HFF-Myc (cell line): ENCODE data around the gene RFC3.
"Not testable (repeated sequence)": the region's sequence is repeated elsewhere in the genome, so short reads cannot be mapped to it uniquely, and the experiment has no call there.

Experiments
- DNase-seq: peaks from one replicate; pipeline ENCODE4 v3.0.0-alpha.2; 2011; ENCODE audit warnings: low read depth; ENCODE audit errors: extremely low read depth
- H3K4me3 ChIP-seq: replicated peaks from 2 replicates; pipeline ENCODE4 v1.5.1; 2011; ENCODE audit warnings: low read depth, mild to moderate bottlenecking, control low read depth, low read length
- TF ChIP-seq, protein P1 (sequence below): IDR thresholded peaks from 2 replicates; pipeline ENCODE4 v1.5.1; 2012; ENCODE audit warnings: mild to moderate bottlenecking, low read depth, low read length, control low read depth; ENCODE audit errors: missing control alignments

RFC3 gene, protein sequence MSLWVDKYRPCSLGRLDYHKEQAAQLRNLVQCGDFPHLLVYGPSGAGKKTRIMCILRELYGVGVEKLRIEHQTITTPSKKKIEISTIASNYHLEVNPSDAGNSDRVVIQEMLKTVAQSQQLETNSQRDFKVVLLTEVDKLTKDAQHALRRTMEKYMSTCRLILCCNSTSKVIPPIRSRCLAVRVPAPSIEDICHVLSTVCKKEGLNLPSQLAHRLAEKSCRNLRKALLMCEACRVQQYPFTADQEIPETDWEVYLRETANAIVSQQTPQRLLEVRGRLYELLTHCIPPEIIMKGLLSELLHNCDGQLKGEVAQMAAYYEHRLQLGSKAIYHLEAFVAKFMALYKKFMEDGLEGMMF

DNA sequence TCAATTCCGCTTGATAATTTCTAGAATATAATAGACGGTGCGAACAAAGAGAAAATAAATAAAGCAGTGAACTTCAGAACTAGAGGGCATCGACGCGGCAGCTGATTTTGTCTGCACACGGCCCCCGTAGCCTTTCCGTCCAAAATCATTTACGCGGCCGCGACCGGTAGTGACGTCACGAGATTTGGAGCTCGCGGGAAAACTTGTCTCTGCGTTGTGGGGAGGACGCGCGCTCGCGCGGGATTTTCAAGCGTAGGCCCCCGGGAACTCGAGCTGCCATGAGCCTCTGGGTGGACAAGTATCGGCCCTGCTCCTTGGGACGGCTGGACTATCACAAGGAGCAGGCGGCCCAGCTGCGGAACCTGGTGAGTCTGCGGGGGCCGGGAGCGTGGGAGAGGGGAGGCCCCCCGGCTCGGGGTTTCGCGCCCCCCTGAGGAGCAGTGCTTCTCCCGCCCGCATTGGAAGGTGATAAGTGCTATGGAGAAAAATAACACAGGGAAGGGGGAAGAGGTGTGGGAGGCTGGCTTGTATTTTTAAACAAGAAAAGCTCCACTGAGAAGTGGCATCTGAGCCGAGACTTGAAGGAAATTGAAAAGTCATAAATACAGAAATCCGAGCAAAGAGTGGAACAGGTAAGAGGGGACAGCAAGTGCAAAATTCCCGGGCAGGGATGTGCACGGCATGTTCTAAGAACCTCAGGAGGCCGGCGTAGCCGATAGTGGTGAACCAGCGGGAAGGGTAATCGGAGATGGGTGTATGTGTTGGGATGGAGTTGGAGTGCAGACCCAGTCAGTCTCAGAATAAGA lies at the start of gene RFC3:
Gene RFC3, plus strand, starts transcription at position 249 of the 806 bp plus-strand sequence. Its CDS starts 30 bp downstream, at position 279.
- peak within 1 kb of the TSS; percentile 96 for H3K4me3 ChIP-seq
- TF ChIP-seq, protein P1, sequence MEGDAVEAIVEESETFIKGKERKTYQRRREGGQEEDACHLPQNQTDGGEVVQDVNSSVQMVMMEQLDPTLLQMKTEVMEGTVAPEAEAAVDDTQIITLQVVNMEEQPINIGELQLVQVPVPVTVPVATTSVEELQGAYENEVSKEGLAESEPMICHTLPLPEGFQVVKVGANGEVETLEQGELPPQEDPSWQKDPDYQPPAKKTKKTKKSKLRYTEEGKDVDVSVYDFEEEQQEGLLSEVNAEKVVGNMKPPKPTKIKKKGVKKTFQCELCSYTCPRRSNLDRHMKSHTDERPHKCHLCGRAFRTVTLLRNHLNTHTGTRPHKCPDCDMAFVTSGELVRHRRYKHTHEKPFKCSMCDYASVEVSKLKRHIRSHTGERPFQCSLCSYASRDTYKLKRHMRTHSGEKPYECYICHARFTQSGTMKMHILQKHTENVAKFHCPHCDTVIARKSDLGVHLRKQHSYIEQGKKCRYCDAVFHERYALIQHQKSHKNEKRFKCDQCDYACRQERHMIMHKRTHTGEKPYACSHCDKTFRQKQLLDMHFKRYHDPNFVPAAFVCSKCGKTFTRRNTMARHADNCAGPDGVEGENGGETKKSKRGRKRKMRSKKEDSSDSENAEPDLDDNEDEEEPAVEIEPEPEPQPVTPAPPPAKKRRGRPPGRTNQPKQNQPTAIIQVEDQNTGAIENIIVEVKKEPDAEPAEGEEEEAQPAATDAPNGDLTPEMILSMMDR = no peak
- peak; percentile 76 for DNase-seq

DNA sequence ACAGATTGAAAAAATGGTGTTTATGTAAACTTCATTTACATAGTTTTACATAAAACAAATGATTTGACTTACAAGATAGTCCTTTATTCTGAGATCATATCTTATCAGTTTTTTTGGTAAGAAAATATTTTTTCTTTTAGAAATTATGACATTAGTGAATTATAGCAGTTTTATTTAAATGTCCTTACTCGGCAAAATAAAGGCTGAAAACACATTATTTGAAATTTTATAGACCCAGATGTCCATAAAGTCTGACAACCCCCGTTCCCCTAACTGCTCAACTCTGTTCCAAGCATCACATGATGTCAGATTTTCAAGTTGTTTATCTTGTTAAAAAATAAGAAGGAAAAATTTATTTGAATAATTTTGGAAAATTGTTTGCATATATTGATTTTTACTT lies 46.7 kb upstream of the RFC3 start:
- TF ChIP-seq, protein P1 = no peak
- DNase-seq = no peak
- no peak overlapping the region for H3K4me3 ChIP-seq

DNA sequence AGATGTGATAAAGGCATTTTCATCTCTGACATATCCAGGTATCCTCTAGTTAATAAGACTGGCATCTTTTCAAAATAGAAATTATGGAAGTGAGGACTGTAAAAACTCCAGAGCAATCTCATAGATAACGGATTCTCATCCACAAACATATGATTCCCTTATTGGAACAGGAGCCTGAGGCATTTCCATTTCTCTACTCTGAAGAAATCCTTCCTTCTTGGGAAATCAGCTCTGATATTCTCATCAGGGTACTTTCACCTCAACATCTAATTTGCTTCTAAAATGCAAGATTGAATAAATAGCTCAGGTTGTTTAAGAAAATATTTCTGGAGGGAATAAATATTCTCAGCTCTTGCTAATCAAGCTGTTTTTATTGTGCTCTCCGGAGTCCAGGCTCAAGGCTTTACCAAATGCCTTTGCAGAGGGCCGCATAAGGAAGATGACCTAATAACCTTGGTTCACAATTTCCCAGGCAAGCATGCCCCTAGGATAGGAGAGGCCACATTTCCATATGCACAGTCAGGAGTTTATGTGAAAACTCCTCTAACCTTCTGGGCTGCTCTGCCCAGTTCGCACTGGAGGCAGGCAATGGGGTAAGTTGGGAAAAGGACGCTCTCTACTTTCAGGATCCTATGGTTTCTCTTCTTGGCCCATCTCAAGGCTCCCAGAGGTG lies 44.0 kb upstream of the RFC3 start:
- TF ChIP-seq, protein P1 = no peak
- no peak for DNase-seq
- no peak overlapping the region for H3K4me3 ChIP-seq

DNA sequence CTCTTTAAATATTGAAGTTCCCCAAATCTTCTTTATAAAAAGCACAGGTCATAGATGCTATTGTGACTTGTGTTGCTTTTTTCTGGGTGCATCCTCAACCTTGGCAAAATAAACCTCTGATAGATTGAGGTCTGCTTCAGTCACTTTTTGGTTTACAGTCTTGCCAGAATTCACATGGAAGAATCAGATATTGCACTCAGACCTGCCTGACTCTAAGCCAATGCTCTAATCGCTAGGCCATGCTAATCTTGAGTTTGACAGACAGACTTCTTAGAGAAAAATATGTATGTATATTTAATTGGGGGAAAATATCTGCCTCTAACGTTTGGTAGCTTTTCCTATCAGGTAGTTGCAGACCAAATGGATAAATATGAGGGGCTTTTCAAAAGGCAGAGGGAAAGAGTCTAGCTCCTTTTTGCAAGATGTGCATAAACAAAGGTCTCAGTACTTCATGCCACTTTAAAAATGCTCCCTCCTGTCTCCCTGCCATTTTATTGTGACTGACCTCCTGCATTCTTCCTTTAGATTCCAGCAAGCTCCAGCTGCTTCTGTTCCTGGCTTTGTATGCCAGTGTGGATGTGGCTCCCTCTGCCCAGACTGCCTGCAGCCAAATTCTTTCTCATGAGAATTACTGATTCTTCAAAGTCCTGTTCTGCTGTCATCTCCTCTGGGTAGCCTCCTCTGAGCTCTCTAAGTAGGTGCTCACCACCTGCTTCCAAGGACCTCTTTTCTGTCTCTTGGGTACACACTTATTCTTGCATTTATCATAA lies 42.4 kb upstream of the RFC3 start:
- H3K4me3 ChIP-seq = no peak overlapping the region
- TF ChIP-seq, protein P1 = no peak
- DNase-seq = no peak

DNA sequence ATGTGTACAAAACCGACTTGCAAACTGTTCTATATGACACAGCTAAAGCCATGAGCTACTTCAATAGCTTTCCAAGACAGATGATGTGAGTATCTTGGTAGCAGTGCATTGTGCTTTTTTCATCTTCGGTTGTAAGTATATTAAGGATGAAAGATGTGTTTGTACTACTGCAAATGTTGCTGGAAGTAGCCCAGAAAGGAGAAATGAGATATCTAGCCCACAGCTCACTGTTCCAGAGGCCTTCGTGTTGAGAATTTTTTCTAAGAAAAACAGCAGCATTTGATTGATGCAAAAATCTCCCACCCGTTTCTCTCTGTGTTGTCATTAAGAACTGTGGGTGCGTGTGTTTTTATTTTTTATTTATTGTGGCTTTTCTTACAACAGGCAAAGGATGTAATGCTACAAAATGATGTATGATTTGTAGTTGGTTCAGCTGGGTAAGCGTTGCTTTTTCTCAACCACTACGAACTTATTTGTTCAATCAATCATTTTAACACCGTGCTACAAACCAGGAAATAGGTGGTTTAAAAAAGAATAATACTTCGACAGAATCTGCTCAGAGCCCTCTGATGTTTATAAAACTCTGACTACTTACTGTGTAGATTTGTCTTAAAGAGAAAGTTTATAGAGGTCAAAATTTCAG lies 41.6 kb upstream of the RFC3 start:
- TF ChIP-seq, protein P1 = no peak
- H3K4me3 ChIP-seq = no peak overlapping the region
- no peak for DNase-seq

DNA sequence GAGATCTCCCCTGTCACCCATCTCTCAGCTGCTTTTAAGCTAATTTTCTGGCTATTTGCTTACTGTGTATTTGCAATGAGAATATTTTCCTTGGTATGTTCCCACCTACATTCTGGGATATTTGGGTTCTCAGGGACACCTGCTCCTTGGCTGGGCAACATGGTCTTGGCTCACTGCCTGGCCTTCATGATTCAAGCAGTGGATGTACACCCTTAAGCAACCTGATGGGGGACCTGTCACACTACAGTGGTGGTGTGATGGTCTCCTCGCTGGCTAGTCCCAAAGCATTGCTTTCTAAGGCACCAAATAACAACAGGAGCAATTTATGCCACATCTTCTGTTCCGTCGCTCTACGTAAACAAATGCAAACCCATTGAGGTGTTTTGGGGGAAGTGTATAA lies 35.3 kb upstream of the RFC3 start:
- H3K4me3 ChIP-seq = no peak overlapping the region
- TF ChIP-seq, protein P1 = no peak
- no peak for DNase-seq

DNA sequence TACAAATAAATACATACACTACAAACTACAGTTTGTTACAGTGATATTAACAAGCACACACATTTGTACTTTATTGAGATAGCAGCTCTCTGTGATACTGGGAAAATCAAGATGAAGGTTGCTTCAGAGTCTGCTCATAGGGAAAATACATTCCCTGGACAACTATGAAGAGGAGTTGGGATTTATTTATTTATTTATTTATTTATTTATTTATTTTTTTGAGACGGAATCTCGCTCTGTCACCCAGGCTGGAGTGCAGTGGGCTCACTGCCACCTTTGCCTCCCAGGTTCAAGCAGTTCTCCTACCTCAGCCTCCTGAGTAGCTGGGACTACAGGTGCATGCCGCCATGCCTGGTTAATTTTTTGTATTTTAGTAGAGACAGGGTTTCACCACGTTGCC lies 34.7 kb upstream of the RFC3 start:
- DNase-seq, H3K4me3 ChIP-seq: not testable (repeated sequence)
